Glutamatergic neuron (in vitro differentiated cells): Measurements from ENCODE around the gene ARFRP1. TPM values are rescaled to one million over a fixed set of nuclear protein-coding genes. Genes with fewer than 3 reads are reported as not detected.

ENCODE experiments used
- DNase-seq: peaks from one replicate; pipeline ENCODE4 v3.0.0; 2022
- H3K27ac Mint-ChIP-seq: one replicate; pipeline ENCODE4 v1.8.0; 2020; ENCODE audit warnings: mild to moderate bottlenecking, mixed read lengths, inconsistent platforms; ENCODE audit not compliant: unreplicated experiment
- H3K27me3 Mint-ChIP-seq: one replicate; pipeline ENCODE4 v1.8.0; 2020; ENCODE audit warnings: mild to moderate bottlenecking, moderate library complexity, mixed read lengths, inconsistent platforms; ENCODE audit not compliant: unreplicated experiment
- H3K36me3 Mint-ChIP-seq: one replicate; pipeline ENCODE4 v1.8.0; 2020; ENCODE audit warnings: mild to moderate bottlenecking, mixed read lengths, inconsistent platforms; ENCODE audit not compliant: unreplicated experiment
- H3K4me1 Mint-ChIP-seq: one replicate; pipeline ENCODE4 v1.8.0; 2020; ENCODE audit warnings: mild to moderate bottlenecking, low read depth, mixed read lengths, inconsistent platforms; ENCODE audit not compliant: unreplicated experiment
- H3K4me3 Mint-ChIP-seq: one replicate; pipeline ENCODE4 v1.8.0; 2020; ENCODE audit warnings: mild to moderate bottlenecking, mixed read lengths, inconsistent platforms; ENCODE audit not compliant: unreplicated experiment
- H3K9me3 Mint-ChIP-seq: one replicate; pipeline ENCODE4 v1.8.0; 2020; ENCODE audit warnings: mild to moderate bottlenecking, moderate library complexity, mixed read lengths, inconsistent platforms; ENCODE audit not compliant: unreplicated experiment
- CTCF ChIP-seq: fragments of 200-600 bp; sonication (generic); IDR thresholded peaks from one replicate; pipeline ENCODE4 v1.5.0; 2021; ENCODE audit not compliant: partially characterized antibody, unreplicated experiment
- total RNA-seq: library from RNA; stranded (reverse); fragmentation: NEBNext Ultra II Directional; extraction: Animal tissue kit (Norgen Biotek cat#: 25700); gene quantifications from one replicate; pipeline ENCODE4 v1.2.1, GENCODE V29; 2021; ENCODE audit not compliant: unreplicated experiment

ARFRP1 gene
- total RNA-seq, 1 donor from 2014 or later, result 51.9 TPM

GRCh38 chr20:63701329-63702035, 6.3 kb downstream of the ARFRP1 start:
- Mint-ChIP-seq H3K4me1 (peaks cover 2% of the 10 kb centered on the region), H3K9me3 (peaks cover 9% of the 10 kb centered on the region), H3K27ac (no peak overlapping the region), H3K27me3 (peaks cover 13% of the 10 kb centered on the region), H3K36me3 (no peaks in the 10 kb centered on the region), H3K4me3 (no peak overlapping the region)
- DNase-seq, result no peak
- TF ChIP-seq CTCF, result no peak

- H3K4me1 Mint-ChIP-seq, result peaks cover 2% of the 10 kb centered on the region
- no peaks in the 10 kb centered on the region for H3K36me3 Mint-ChIP-seq
- H3K4me3 Mint-ChIP-seq, result no peak overlapping the region
These were observed 6.8 kb downstream of the ARFRP1 start for GRCh38 chr20:63701051-63701328.

GRCh38 chr20:63700199-63701050, 7.4 kb downstream of the ARFRP1 start:
- TF ChIP-seq CTCF, result no peak
- Mint-ChIP-seq H3K36me3 (no peaks in the 10 kb centered on the region), H3K4me3 (peak overlapping the region; percentile 34)

More at GRCh38 chr20:63701051-63701328, 6.8 kb downstream of the ARFRP1 start:
- TF ChIP-seq CTCF, result no peak
- Mint-ChIP-seq H3K9me3 (peaks cover 9% of the 10 kb centered on the region), H3K27ac (no peak overlapping the region), H3K27me3 (peaks cover 13% of the 10 kb centered on the region)
- DNase-seq, result no peak

GRCh38 chr20:63699466-63700198, 8.1 kb downstream of the ARFRP1 start:
- H3K27me3 Mint-ChIP-seq, result peaks cover 10% of the 10 kb centered on the region
- H3K27ac Mint-ChIP-seq, result no peak overlapping the region
- peak; percentile 65 for DNase-seq
- no peak for TF ChIP-seq CTCF
- peaks cover 2% of the 10 kb centered on the region for H3K4me1 Mint-ChIP-seq
- peaks cover 6% of the 10 kb centered on the region for H3K9me3 Mint-ChIP-seq
- no peaks in the 10 kb centered on the region for H3K36me3 Mint-ChIP-seq
- no peak overlapping the region for H3K4me3 Mint-ChIP-seq

More at GRCh38 chr20:63700199-63701050, 7.4 kb downstream of the ARFRP1 start:
- peak overlapping the region; percentile 55 for H3K27ac Mint-ChIP-seq
- peak; percentile 19 for DNase-seq
- H3K27me3 Mint-ChIP-seq, result peaks cover 13% of the 10 kb centered on the region
- H3K4me1 Mint-ChIP-seq, result peaks cover 2% of the 10 kb centered on the region
- peaks cover 9% of the 10 kb centered on the region for H3K9me3 Mint-ChIP-seq
